ENCODE data around the gene ACAD10.

The ACAD10 gene

GRCh38 chr12:111643427-111643826 lies 42.4 kb upstream of the ACAD10 start (continued):
- TF ChIP-seq PBX3 (CRISPR knock-in tag; IDR thresholded peaks at IDR 0.05), result no peak
- TF ChIP-seq ZNF488 (tag by site-specific recombination; IDR thresholded peaks at IDR 0.05), result no peak
- TF ChIP-seq ZNF335 (tag by site-specific recombination; conservative IDR thresholded peaks at IDR 0.05), result 0 out of 2 replicates have a peak, but pooled peaks have one; percentile 17
- no peak for TF ChIP-seq ZNF548 (tag by site-specific recombination; IDR thresholded peaks at IDR 0.05)
- no peak for TF ChIP-seq ZNF133 (tag by site-specific recombination; IDR thresholded peaks at IDR 0.05)
- no peak for TF ChIP-seq ZNF214 (tag by site-specific recombination; IDR thresholded peaks at IDR 0.05; ENCODE audit: borderline replicate concordance)
- no peak for TF ChIP-seq ZNF138 (tag by site-specific recombination; IDR thresholded peaks at IDR 0.05; ENCODE audit: borderline replicate concordance)
- TF ChIP-seq ZNF354C (tag by site-specific recombination; IDR thresholded peaks at IDR 0.05; ENCODE audit: borderline replicate concordance, low read depth), result no peak
- TF ChIP-seq ZNF518A (tag by site-specific recombination; conservative IDR thresholded peaks at IDR 0.05; ENCODE audit: low read depth), result no peak
- TF ChIP-seq ZNF19 (tag by site-specific recombination; IDR thresholded peaks at IDR 0.05; ENCODE audit: low read depth), result no peak
- no peak for TF ChIP-seq ZNF677 (tag by site-specific recombination; IDR thresholded peaks at IDR 0.05)
- peak; percentile 72 for TF ChIP-seq ZNF843 (tag by site-specific recombination; IDR thresholded peaks at IDR 0.05)
- TF ChIP-seq ZNF280D (tag by site-specific recombination; IDR thresholded peaks at IDR 0.05), result no peak
- no peak for TF ChIP-seq ZSCAN16 (tag by site-specific recombination; IDR thresholded peaks at IDR 0.05)
- no peak for TF ChIP-seq ZNF148 (tag by site-specific recombination; IDR thresholded peaks at IDR 0.05; ENCODE audit: borderline replicate concordance)
- peak; percentile 82 for TF ChIP-seq IKZF3 (tag by site-specific recombination; IDR thresholded peaks at IDR 0.05)
- TF ChIP-seq ZFP69B (tag by site-specific recombination; IDR thresholded peaks at IDR 0.05), result peak; percentile 71
- no peak for TF ChIP-seq ZNF670 (tag by site-specific recombination; IDR thresholded peaks at IDR 0.05; ENCODE audit: low read depth)
- no peak for TF ChIP-seq ZNF239 (tag by site-specific recombination; IDR thresholded peaks at IDR 0.05)
- no peak for TF ChIP-seq ZNF701 (tag by site-specific recombination; IDR thresholded peaks at IDR 0.05)
- TF ChIP-seq ZBTB11 (tag by site-specific recombination; conservative IDR thresholded peaks at IDR 0.05; ENCODE audit: low read depth), result no peak
- no peak for TF ChIP-seq ZNF324 (tag by site-specific recombination; IDR thresholded peaks at IDR 0.05)

All from HEK293 (cell line).